HG02943 (cell line): ENCODE measurements around the gene HMGCR.

Experiments
- ATAC-seq: cut with Tn5 transposase; IDR thresholded peaks from one replicate; pipeline ENCODE4 v1.9.1; 2021; ENCODE audit warnings: mild to moderate bottlenecking, low read depth, moderate library complexity; ENCODE audit not compliant: unreplicated experiment

HMGCR gene

GRCh38 chr5:75338408-75338807, 1.4 kb downstream of the HMGCR start:
- no peak for ATAC-seq

GRCh38 chr5:75340714-75341478, 3.9 kb downstream of the HMGCR start:
- no peak for ATAC-seq

- no peak for ATAC-seq
These were observed 4.9 kb downstream of the HMGCR start for GRCh38 chr5:75341934-75342333.

- ATAC-seq: no peak
These were observed 5.8 kb downstream of the HMGCR start for GRCh38 chr5:75342836-75343235.

- ATAC-seq: no peak
These were observed 11.2 kb downstream of the HMGCR start for GRCh38 chr5:75348241-75348640.

GRCh38 chr5:75349663-75350062, 12.6 kb downstream of the HMGCR start:
- no peak for ATAC-seq

- ATAC-seq: no peak
These were observed 14.3 kb downstream of the HMGCR start for GRCh38 chr5:75351139-75351926.

- ATAC-seq: no peak
These were observed 18.2 kb downstream of the HMGCR start for GRCh38 chr5:75355236-75355635.

GRCh38 chr5:75356719-75357118, 19.7 kb downstream of the HMGCR start:
- no peak for ATAC-seq

GRCh38 chr5:75358117-75358516, 21.1 kb downstream of the HMGCR start:
- ATAC-seq: no peak

- ATAC-seq: no peak
These were observed 24.3 kb downstream of the HMGCR start for GRCh38 chr5:75361310-75361709.

GRCh38 chr5:75362474-75362975, 25.5 kb downstream of the HMGCR start:
- no peak for ATAC-seq

GRCh38 chr5:75363111-75363510, 26.1 kb downstream of the HMGCR start:
- no peak for ATAC-seq

- no peak for ATAC-seq
These were observed 26.9 kb downstream of the HMGCR start for GRCh38 chr5:75363726-75364495.

GRCh38 chr5:75364571-75365280, 27.7 kb downstream of the HMGCR start:
- no peak for ATAC-seq

GRCh38 chr5:75365740-75366139, 28.7 kb downstream of the HMGCR start:
- no peak for ATAC-seq

GRCh38 chr5:75366787-75367186, 29.8 kb downstream of the HMGCR start:
- ATAC-seq: no peak

GRCh38 chr5:75367401-75367800, 30.4 kb downstream of the HMGCR start:
- no peak for ATAC-seq

- ATAC-seq: no peak
These were observed 31.4 kb downstream of the HMGCR start for GRCh38 chr5:75368391-75368790.

GRCh38 chr5:75373862-75374261, 36.8 kb downstream of the HMGCR start:
- no peak for ATAC-seq
